KG1 (cell line): Measurements from ENCODE around the gene EPHA6.

ENCODE experiments used
- DNase-seq: peaks from one replicate; lab custom pipeline; 2025; lab: John Stamatoyannopoulos, UW

Gene EPHA6

DNA sequence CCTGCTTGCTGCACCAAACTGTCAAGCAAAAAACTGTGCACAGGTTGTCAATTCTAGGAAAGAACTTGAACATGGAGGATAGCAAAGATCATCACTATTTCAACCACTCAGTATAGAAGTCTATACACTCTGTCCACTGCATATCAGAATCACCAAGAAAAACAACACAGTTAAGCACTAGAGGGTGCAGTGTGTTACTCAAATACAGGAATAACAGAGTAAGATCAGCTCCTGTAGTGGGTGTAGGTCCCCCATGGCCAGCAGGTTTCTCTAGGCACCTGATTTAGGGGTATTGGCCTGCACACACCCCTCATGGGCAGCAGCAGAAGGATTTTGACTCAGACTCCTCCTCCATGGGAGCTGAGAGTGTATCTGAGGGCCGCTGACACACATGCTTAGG, 464.1 kb downstream of the EPHA6 start:
- DNase-seq = no peak

DNA sequence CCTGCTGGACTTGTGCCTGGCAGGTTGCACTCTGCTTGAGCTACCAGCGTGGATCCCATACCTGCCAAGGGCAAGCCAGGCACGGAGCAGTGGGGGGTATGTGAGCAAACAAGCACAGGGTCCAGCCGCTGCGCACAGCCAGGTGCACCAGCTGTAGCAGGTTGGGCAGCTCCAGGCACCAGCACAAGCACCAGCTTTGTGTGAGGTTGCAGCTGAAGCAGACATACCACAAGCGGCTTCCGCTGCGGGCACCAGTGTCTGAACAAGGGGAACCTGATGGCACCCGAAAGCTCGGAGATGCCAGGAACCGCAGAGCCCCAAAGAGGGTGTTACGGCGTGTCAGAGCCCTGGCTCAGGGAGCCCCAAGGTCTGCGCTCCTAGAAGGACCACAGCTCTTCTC, 477.5 kb downstream of the EPHA6 start:
- no peak for DNase-seq

- DNase-seq = no peak
Observed at GRCh38 chr3:97293596-97294131, 479.3 kb downstream of the EPHA6 start.

- DNase-seq = no peak
Observed at GRCh38 chr3:97297032-97297431, 482.6 kb downstream of the EPHA6 start.

DNA sequence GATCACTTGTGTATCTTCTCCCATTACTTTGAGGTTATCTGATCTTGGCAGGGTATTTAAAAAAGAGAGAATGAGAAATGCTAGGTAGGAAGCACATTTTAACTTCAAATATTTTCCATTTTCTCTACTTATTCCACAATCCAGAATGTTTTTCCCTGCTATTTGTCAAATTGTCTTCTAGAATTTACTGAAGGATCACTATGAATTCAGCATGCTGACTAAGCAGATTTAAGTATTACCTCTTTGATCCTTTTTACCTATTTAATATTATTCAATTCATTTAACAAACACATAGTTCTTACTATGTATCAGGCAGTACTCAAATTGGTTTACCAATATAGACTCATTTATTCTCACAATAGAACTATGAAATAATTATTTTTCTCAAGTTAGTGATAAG, 486.7 kb downstream of the EPHA6 start:
- no peak for DNase-seq

- DNase-seq = no peak
Observed at GRCh38 chr3:97306226-97306625, 491.8 kb downstream of the EPHA6 start.

GRCh38 chr3:97338375-97338774, 524.0 kb downstream of the EPHA6 start:
- DNase-seq = no peak

DNA sequence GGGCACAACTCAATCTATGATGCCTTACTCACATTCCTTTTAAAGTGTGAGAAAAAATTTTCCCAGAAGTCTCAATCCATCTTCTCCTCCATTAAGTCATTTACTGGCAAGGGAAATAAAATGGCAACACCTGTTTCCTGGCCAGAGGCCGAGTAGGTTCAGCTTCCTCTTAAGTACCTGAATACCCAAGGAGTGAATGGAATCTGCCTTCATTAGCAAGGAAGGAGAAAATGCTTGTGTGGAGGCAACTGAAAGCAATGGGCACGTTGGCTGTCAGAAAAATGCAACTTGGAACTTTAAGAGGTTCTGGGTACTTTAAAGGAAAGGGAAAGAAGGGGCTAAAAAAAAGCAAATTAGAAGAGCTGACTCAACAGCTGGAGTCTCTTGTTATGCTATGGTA, 526.5 kb downstream of the EPHA6 start:
- DNase-seq = no peak

GRCh38 chr3:97347780-97348179, 533.4 kb downstream of the EPHA6 start:
- no peak for DNase-seq

DNA sequence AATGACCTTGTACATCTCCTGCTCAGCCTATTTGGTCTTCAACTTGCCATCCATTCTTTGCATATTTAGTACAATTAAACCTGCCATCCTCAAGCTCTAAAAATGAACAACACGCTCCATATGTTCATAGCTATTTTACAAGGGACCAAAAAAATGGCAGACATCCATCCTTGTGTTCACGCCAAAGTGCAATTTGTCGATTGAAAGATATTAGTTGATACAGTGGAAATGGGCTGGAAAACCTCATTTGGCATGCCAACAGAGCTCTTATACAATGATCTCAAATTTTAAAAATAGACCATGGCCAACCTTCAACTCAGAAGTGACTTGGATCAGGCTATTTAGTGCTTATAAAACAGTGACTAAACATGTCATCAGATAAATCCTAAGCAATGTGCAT, 536.6 kb downstream of the EPHA6 start:
- DNase-seq = no peak

DNA sequence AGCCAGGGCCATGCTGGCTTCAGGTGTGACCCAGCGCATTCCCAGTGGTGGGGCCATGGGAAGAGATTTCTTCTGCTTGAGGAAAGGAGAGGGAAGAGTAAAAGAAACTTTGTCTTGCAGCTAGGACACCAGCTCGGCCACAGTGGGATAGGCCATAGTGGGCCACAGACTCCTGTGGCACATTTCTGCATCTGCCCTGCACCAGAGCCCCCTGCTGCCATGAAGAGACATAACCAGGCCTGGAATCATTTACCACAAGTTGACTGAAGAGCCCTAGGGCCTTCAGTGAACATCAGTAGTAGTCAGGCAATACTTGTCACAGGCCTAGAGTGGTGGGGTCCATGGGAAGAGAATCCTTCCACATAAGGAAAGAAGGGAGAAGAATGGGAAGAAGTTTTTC, 538.8 kb downstream of the EPHA6 start:
- no peak for DNase-seq

- DNase-seq = no peak
Observed at GRCh38 chr3:97359977-97360376, 545.6 kb downstream of the EPHA6 start.

DNA sequence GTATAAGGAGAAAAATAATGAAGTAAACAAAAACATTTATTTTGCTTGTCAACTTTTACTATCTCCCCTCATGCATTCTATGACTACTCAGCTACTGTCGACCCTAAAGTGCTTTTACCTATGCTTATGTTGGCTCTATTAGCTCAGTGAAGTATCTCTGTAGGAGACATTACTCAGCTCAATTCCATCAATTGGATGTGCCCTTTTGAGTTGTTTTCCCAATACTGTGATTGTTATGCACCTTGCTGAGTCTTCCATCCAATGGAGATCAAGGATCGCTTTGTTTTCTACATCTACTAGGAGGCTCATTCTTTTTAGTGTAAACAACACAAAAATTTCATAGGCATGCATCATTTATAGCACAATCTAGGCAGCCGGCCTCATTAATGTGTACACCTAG, 546.4 kb downstream of the EPHA6 start:
- DNase-seq = no peak

GRCh38 chr3:97384583-97384982, 570.2 kb downstream of the EPHA6 start:
- no peak for DNase-seq

DNA sequence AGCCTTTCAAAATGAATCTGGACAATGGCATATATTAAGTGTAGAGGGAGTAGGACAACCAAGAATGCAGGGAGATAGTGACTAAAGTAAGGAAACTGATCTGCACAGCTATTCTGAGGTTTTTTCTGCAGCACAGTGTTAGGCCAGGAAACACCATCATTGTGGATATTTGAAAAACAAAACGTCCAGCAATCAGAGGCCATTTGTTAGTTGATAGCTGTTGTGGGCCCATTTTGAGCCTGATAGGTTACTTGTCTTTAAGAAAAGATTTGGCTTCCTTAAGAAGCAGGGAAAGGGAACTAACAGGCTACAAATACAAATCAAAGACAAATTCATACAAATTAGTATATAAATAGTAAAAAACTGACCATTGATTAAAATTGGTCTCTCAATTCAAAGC, 574.4 kb downstream of the EPHA6 start:
- no peak for DNase-seq

DNA sequence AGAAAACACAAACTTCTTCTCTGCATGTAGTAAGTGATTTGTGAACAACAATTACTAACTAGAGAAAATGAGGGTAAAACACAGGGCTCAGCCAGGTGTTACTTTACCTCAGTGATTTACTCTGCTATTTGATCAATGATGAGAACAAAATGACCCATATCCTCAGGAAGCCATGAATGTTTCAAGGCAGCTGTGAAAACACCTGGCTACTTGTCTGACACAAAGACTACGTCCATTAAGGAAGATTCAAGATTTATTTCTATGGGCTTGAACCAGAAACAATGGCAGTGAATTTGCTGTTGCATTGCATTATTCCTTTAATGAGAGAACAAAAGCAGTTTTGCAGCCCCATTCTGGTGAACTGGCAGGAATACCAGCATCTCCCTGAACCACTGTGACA, 575.5 kb downstream of the EPHA6 start:
- no peak for DNase-seq

DNA sequence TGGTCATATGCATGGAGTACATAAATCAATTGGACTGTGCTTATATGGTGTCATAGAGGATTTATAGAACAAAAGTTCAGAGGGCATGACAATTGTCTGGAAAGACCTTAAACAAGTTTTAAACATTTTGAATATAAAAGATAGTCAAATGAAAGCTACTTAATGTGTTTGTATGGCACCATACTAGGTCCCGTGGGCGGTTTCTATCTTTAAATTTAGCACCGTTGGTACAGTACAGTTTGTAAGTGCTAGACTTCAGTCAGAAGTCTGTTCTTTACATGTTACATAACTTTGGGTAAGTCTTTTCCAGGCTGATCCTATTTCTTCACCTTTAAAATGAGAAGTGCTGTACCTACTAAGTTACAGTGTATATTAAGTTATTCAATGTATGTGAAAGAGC, 576.8 kb downstream of the EPHA6 start:
- DNase-seq = no peak

DNA sequence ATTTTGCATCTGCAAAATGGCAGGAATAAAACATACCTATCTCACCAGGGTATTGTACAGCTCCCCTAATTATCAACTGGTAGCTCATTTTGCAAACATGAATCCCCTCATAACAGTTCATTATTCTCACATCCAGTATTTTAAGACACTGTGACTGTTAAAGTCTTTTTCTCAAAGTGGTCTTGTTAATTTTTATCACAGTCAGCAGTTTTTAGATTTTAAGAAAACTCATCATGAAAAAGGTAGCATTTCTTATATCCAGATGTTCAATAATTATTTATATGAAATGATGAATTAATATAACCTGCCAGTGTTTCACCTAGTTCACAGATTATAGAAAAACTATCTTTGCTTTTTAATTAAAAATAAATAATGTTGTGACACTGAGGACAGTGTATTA, 595.2 kb downstream of the EPHA6 start:
- no peak for DNase-seq

- DNase-seq = no peak
Observed at GRCh38 chr3:97421565-97421964, 607.2 kb downstream of the EPHA6 start.

DNA sequence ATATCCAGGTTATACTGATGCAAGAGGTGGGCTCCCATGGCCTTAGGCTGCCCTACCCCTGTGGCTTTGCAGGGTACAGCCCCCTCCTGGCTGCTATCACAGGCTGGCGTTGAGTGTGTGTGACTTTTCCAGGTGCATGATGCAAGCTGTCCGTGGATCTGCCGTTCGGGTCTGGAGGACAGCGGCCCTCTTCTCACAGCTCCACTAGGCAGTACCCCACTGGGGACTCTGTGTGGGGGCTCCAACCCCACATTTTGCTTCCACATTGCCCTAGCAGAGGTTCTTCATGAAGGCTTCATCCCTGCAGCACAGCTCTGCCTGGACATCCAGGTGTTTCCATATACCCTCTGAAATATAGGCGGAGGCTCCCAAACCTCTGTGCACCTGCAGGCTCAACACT, 610.6 kb downstream of the EPHA6 start:
- no peak for DNase-seq

- DNase-seq = no peak
Observed at GRCh38 chr3:97430601-97431000, 616.2 kb downstream of the EPHA6 start.

- DNase-seq = no peak
Observed at GRCh38 chr3:97432914-97433313, 618.5 kb downstream of the EPHA6 start.

DNA sequence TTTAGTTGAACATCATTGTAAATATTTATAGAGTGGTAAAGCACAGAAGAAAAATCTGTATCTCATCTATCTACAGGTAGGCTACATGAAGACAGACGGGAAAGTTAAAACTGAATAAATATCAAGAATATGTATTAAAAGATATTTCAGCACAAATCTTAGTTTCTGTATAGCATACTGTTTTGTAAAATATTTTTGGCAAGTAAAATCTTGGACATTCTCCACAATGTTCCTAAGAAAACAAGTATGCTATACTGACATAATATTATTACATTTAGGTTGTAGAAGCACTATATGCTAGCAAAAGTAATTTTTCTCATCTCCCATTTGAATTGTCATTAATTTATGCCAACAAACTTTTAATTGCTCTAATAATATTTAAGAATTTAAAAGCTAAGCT, 623.7 kb downstream of the EPHA6 start:
- DNase-seq = no peak

- DNase-seq = no peak
Observed at GRCh38 chr3:97439373-97439772, 625.0 kb downstream of the EPHA6 start.

DNA sequence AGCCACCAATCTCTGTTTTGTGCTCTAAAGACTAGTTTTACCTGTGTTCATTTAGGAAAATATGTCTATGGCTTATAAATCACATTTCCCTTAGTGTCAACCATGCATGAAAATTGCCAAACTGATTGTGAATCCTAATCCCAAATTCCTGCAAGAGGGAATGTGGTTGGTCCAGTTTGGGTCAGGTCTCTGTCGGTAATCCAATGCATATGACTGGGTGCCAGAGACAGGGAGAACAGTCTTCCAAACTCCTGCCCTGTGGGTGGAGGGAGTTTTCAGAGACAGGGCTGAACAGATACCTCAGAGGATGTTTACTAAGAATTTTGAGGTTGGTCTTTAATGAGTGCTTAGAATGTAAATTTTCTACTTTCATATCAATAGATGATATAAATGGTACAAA, 649.6 kb downstream of the EPHA6 start:
- no peak for DNase-seq
